MM.1S (cell line): ENCODE results near the gene TMEM176B.

Experiments used
- CTCF ChIP-seq: fragments of 300-600 bp; sonication (generic); IDR thresholded peaks from 2 replicates; pipeline ENCODE4 v1.5.1; 2016; ENCODE audit warnings: antibody characterized with exemption, low read length, mixed read lengths
- EZH2phosphoT487 ChIP-seq: fragments of 300-600 bp; sonication (generic); IDR thresholded peaks from 2 replicates; pipeline ENCODE4 v1.6.1; 2018; ENCODE audit warnings: antibody characterized with exemption, low read length

GRCh38 chr7:150849204-150849775 lies 49.1 kb upstream of the TMEM176B start:
- TF ChIP-seq CTCF (no peak), EZH2phosphoT487 (no peak)
